Measurements from ENCODE around the gene AMOTL1.

DNA sequence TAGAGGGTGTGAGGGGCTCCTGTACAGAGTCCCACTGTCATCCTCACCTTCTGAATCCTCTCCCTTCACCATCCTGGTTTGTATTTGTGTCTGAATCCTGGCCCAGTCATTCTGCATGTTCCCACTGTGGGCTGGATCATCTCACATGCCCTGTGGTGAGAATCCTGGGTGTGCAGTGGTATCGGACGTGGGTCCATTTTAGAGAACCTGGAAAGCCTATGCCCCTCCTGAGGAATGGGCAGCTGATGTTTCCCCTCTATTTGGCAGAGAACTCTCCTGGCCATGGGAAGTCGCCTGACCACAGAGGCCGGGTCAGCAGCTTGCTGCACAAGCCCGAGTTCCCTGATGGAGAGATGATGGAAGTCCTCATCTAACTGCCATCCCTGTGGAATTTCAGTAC is 102.3 kb downstream of the AMOTL1 start:
- TF ChIP-seq CEBPB (IDR thresholded peaks at IDR 0.05) (no peak), CREB1 (IDR thresholded peaks at IDR 0.05; ENCODE audit: low read depth) (no peak), RAD21 (IDR thresholded peaks at IDR 0.05; ENCODE audit: low read depth) (no peak), TAF1 (IDR thresholded peaks at IDR 0.05; ENCODE audit: low read depth) (no peak), NFIC (IDR thresholded peaks at IDR 0.05) (no peak), YY1 (IDR thresholded peaks at IDR 0.05; ENCODE audit: low read depth) (no peak), TCF12 (IDR thresholded peaks at IDR 0.05; ENCODE audit: low read depth) (no peak), EP300 (IDR thresholded peaks at IDR 0.05; ENCODE audit: borderline replicate concordance) (no peak), FOXM1 (IDR thresholded peaks at IDR 0.05; ENCODE audit: borderline replicate concordance, low read depth) (no peak), ZBTB7A (IDR thresholded peaks at IDR 0.05; ENCODE audit: low read depth) (no peak)
- TF ChIP-seq, protein P1, sequence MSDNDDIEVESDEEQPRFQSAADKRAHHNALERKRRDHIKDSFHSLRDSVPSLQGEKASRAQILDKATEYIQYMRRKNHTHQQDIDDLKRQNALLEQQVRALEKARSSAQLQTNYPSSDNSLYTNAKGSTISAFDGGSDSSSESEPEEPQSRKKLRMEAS (IDR thresholded peaks at IDR 0.05), result no peak
- TF ChIP-seq, protein P2, sequence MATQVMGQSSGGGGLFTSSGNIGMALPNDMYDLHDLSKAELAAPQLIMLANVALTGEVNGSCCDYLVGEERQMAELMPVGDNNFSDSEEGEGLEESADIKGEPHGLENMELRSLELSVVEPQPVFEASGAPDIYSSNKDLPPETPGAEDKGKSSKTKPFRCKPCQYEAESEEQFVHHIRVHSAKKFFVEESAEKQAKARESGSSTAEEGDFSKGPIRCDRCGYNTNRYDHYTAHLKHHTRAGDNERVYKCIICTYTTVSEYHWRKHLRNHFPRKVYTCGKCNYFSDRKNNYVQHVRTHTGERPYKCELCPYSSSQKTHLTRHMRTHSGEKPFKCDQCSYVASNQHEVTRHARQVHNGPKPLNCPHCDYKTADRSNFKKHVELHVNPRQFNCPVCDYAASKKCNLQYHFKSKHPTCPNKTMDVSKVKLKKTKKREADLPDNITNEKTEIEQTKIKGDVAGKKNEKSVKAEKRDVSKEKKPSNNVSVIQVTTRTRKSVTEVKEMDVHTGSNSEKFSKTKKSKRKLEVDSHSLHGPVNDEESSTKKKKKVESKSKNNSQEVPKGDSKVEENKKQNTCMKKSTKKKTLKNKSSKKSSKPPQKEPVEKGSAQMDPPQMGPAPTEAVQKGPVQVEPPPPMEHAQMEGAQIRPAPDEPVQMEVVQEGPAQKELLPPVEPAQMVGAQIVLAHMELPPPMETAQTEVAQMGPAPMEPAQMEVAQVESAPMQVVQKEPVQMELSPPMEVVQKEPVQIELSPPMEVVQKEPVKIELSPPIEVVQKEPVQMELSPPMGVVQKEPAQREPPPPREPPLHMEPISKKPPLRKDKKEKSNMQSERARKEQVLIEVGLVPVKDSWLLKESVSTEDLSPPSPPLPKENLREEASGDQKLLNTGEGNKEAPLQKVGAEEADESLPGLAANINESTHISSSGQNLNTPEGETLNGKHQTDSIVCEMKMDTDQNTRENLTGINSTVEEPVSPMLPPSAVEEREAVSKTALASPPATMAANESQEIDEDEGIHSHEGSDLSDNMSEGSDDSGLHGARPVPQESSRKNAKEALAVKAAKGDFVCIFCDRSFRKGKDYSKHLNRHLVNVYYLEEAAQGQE (IDR thresholded peaks at IDR 0.05; ENCODE audit: low read depth), result no peak
